IMR-90 (cell line): ENCODE data around the gene SSNA1. TPM values are rescaled to one million over a fixed set of nuclear protein-coding genes. Genes with fewer than 3 reads are reported as not detected.
A peak's percentile ranks its signal among the peaks of the same experiment; 100 is the strongest.

Experiments
- ATAC-seq: fragments of 200-7000 bp; cut with Tn5 transposase; 2 replicates; pipeline ENCODE4 v1.9.1; 2020; ENCODE audit warnings: low read depth, mild to moderate bottlenecking, moderate library complexity
- BruUV-seq: library from RNA; stranded (reverse); fragments of 400-500 nt; replicated peaks from 2 replicates; lab custom pipeline; 2021; lab: Mats Ljungman, UMichigan
- CTCF ChIA-PET: fragments of 300-600 bp; formaldehyde crosslinking; extraction: SDS; loops from one replicate; lab custom pipeline; 2021; ENCODE audit warnings: antibody characterized with exemption; lab: Yijun Ruan, JAX
- POLR2A ChIA-PET: fragments of 300-600 bp; sonication (Branson Sonifier 250); formaldehyde crosslinking; loops from one replicate; lab custom pipeline; 2022; ENCODE audit warnings: antibody characterized with exemption; ENCODE audit not compliant: unreplicated experiment; lab: Charles Lee
- DNase-seq: peaks from one replicate; pipeline ENCODE4 v3.0.0; 2013
- H2AFZ ChIP-seq: replicated peaks from 2 replicates; pipeline ENCODE3; 2013; ENCODE audit warnings: low read length, mild to moderate bottlenecking; ENCODE audit not compliant: poor library complexity
- H2AK5ac ChIP-seq: 2 replicates; pipeline ENCODE4 v1.6.1; 2013; ENCODE audit warnings: low read depth, low read length, inconsistent platforms
- H2AK9ac ChIP-seq: replicated peaks from 2 replicates; pipeline ENCODE3; 2013; ENCODE audit warnings: mild to moderate bottlenecking, low read depth, low read length, moderate library complexity; ENCODE audit not compliant: poor library complexity
- H2BK120ac ChIP-seq: 2 replicates; pipeline ENCODE4 v1.6.1; 2013; ENCODE audit warnings: low read depth, low read length, inconsistent platforms
- H2BK15ac ChIP-seq: 3 replicates; pipeline ENCODE4 v1.6.1; 2013; ENCODE audit warnings: low read depth, low read length, inconsistent platforms
- H2BK20ac ChIP-seq: 2 replicates; pipeline ENCODE4 v1.6.1; 2013; ENCODE audit warnings: low read depth, mild to moderate bottlenecking, inconsistent platforms, low read length, moderate library complexity
- H2BK5ac ChIP-seq: 2 replicates; pipeline ENCODE4 v1.6.1; 2013; ENCODE audit warnings: mild to moderate bottlenecking, low read depth, low read length, inconsistent platforms; ENCODE audit not compliant: poor library complexity, severe bottlenecking
- H3K14ac ChIP-seq: replicated peaks from 2 replicates; pipeline ENCODE4 v1.6.1; 2013; ENCODE audit warnings: low read depth, low read length, inconsistent platforms
- H3K18ac ChIP-seq: 2 replicates; pipeline ENCODE4 v1.6.1; 2013; ENCODE audit warnings: low read depth, low read length, control low read depth
- H3K23ac ChIP-seq: 2 replicates; pipeline ENCODE4 v1.6.1; 2013; ENCODE audit warnings: low read depth, low read length, inconsistent platforms
- H3K27ac ChIP-seq: 2 replicates; pipeline ENCODE4 v1.5.1; 2013; ENCODE audit warnings: mild to moderate bottlenecking, control low read depth, low read length; ENCODE audit not compliant: insufficient read depth
- H3K27me3 ChIP-seq: 2 replicates; pipeline ENCODE4 v1.6.1; 2013; ENCODE audit warnings: low read length; ENCODE audit not compliant: control insufficient read depth, insufficient read depth
- H3K36me3 ChIP-seq: 2 replicates; pipeline ENCODE4 v1.6.1; 2013; ENCODE audit warnings: low read length, mixed read lengths; ENCODE audit not compliant: control insufficient read depth, insufficient read depth
- H3K4ac ChIP-seq: 2 replicates; pipeline ENCODE4 v1.6.1; 2013; ENCODE audit warnings: low read depth, low read length, inconsistent platforms
- H3K4me1 ChIP-seq: 2 replicates; pipeline ENCODE4 v1.6.1; 2013; ENCODE audit warnings: low read length, mixed read lengths; ENCODE audit not compliant: control insufficient read depth, insufficient read depth
- H3K4me2 ChIP-seq: 2 replicates; pipeline ENCODE4 v1.6.1; 2013; ENCODE audit warnings: low read depth, mild to moderate bottlenecking, control low read depth, low read length, moderate library complexity
- H3K4me3 ChIP-seq: 2 replicates; pipeline ENCODE4 v1.5.1; 2013; ENCODE audit warnings: low read depth, mild to moderate bottlenecking, control low read depth, low read length, moderate library complexity; ENCODE audit not compliant: insufficient read depth
- H3K56ac ChIP-seq: 2 replicates; pipeline ENCODE4 v1.6.1; 2013; ENCODE audit warnings: low read length, inconsistent platforms; ENCODE audit not compliant: insufficient read depth; ENCODE audit errors: extremely low read depth
- H3K79me1 ChIP-seq, 2 experiments: 2 replicates each; pipeline ENCODE4 v1.6.1; 2013; ENCODE audit warnings: low read length in 2 of 2, inconsistent platforms in 1 of 2, low read depth in 1 of 2
- H3K9ac ChIP-seq: 2 replicates; pipeline ENCODE4 v1.6.1; 2013; ENCODE audit warnings: low read depth, low read length, control low read depth
- H3K9me1 ChIP-seq: 2 replicates; pipeline ENCODE4 v1.6.1; 2013; ENCODE audit warnings: low read length, inconsistent platforms; ENCODE audit not compliant: insufficient read depth
- H3K9me3 ChIP-seq: 2 replicates; pipeline ENCODE4 v1.6.1; 2013; ENCODE audit warnings: low read length; ENCODE audit not compliant: control insufficient read depth, insufficient read depth
- H4K20me1 ChIP-seq: 2 replicates; pipeline ENCODE4 v1.6.1; 2013; ENCODE audit warnings: low read length, inconsistent platforms; ENCODE audit not compliant: insufficient read depth
- H4K5ac ChIP-seq: 2 replicates; pipeline ENCODE4 v1.6.1; 2013; ENCODE audit warnings: mild to moderate bottlenecking, low read depth, low read length, control low read depth
- H4K8ac ChIP-seq, 2 experiments: 2 replicates each; pipeline ENCODE4 v1.6.1; 2013; ENCODE audit warnings: low read depth in 2 of 2, low read length in 2 of 2, control low read depth in 1 of 2, inconsistent platforms in 1 of 2
- H4K91ac ChIP-seq: 2 replicates; pipeline ENCODE4 v1.6.1; 2013; ENCODE audit warnings: low read depth, low read length, inconsistent platforms; ENCODE audit not compliant: insufficient read depth
- CEBPB ChIP-seq: IDR thresholded peaks from 2 replicates; pipeline ENCODE4 v1.6.1; 2012; ENCODE audit warnings: low read depth, low read length, improper control_type of control experiment
- CTCF ChIP-seq: conservative IDR thresholded peaks from 2 replicates; pipeline ENCODE4 v1.5.1; 2012; ENCODE audit warnings: mild to moderate bottlenecking, low read depth, low read length, improper control_type of control experiment
- FOS ChIP-seq: fragments of 150-350 bp; IDR thresholded peaks from 2 replicates; pipeline ENCODE4 v1.6.1; 2016; ENCODE audit warnings: low read depth, low read length
- MAFK ChIP-seq: IDR thresholded peaks from 2 replicates; pipeline ENCODE4 v1.6.1; 2012; ENCODE audit warnings: low read depth, low read length, improper control_type of control experiment
- MAZ ChIP-seq: IDR thresholded peaks from 2 replicates; pipeline ENCODE4 v1.6.1; 2012; ENCODE audit warnings: low read depth, mild to moderate bottlenecking, low read length, improper control_type of control experiment, moderate library complexity, borderline replicate concordance
- MXI1 ChIP-seq: IDR thresholded peaks from 2 replicates; pipeline ENCODE4 v1.6.1; 2012; ENCODE audit warnings: low read depth, mild to moderate bottlenecking, low read length, moderate library complexity, borderline replicate concordance
- POLR2A ChIP-seq: IDR thresholded peaks from 2 replicates; pipeline ENCODE4 v1.6.1; 2012; ENCODE audit warnings: mild to moderate bottlenecking, low read depth, low read length
- RAD21 ChIP-seq: IDR thresholded peaks from 2 replicates; pipeline ENCODE4 v1.6.1; 2012; ENCODE audit warnings: low read length, improper control_type of control experiment
- RCOR1 ChIP-seq: IDR thresholded peaks from 2 replicates; pipeline ENCODE4 v1.6.1; 2012; ENCODE audit warnings: mild to moderate bottlenecking, low read length, improper control_type of control experiment; ENCODE audit not compliant: insufficient replicate concordance
- SMC3 ChIP-seq: fragments of 150-350 bp; IDR thresholded peaks from 2 replicates; pipeline ENCODE4 v1.6.1; 2016; ENCODE audit warnings: low read depth, mild to moderate bottlenecking, antibody characterized with exemption, low read length, moderate library complexity
- WGBS, 2 experiments: methylation state at CpG; one replicate each; pipeline versions ENCODE4 v1.1.5 to v1.1.7; 2013; ENCODE audit warnings: missing lambda C conversion rate in 2 of 2; ENCODE audit not compliant: insufficient read length in 1 of 2; ENCODE audit errors: extremely low coverage in 2 of 2; 5-methylcytosine and 5-hydroxymethylcytosine counted together
- dilution Hi-C: fragments of 300-500 bp; cut with HindIII; formaldehyde crosslinking; loops from one replicate; pipeline ENCODE4 v1.14.3; 2018; ENCODE audit warnings: low sequenced_read_pairs; ENCODE audit not compliant: unreplicated experiment
- in situ Hi-C: fragments of 300-500 bp; cut with MboI; formaldehyde crosslinking; loops from 3 replicates; pipeline ENCODE4 v1.14.3; 2019; ENCODE audit warnings: low sequenced_read_pairs, inconsistent platforms, mixed read lengths
- intact Hi-C: fragments of 100-400 bp; cut with micrococcal nuclease; formaldehyde crosslinking; loops from 2 replicates; pipeline ENCODE4 v1.10.0; 2022
- polyA plus RNA-seq, 3 experiments: library from polyadenylated mRNA; depleted of rRNA; stranded (reverse); fragments of >200 nt; gene quantifications; 2 replicates each; pipeline ENCODE4 v1.2.3, GENCODE V29; 2012; ENCODE audit warnings: low replicate concordance in 1 of 3
- total RNA-seq: library from RNA; depleted of rRNA; stranded (reverse); fragments of >200 nt; gene quantifications from 2 replicates; pipeline ENCODE4 v1.2.3, GENCODE V29; 2012

SSNA1 gene
- total and polyA plus RNA-seq, 2 of the 4 experiments (the other 2 are of a cell fraction), result 55.7 to 86.7 TPM

- no TSS peak for BruUV-seq
- ChIA-PET POLR2A (no interaction called here), CTCF (interaction anchor here (1.1 to 1.2 kb wide), 2 partner anchors 9 to 32 kb away, joined by 3 to 6 read pairs; no protein-coding TSS in a partner anchor)
- DNase-seq, result peak; percentile 65
- Histone ChIP-seq H3K79me1 (no peaks in the 10 kb centered on the region), H4K8ac (0 out of 4 replicates have a peak within 1 kb of the TSS, but pooled peaks of 1 of the 2 experiments have one; percentile 27), H2BK15ac (no peak within 1 kb of the TSS), H3K14ac (no peak within 1 kb of the TSS), H4K5ac (no peak within 1 kb of the TSS), H3K18ac (no peak within 1 kb of the TSS), H3K9ac (no peak within 1 kb of the TSS), H2AK9ac (peak within 1 kb of the TSS; percentile 82), H3K23ac (no peak within 1 kb of the TSS), H3K56ac (no peak within 1 kb of the TSS), H3K4me3 (no peak within 1 kb of the TSS), H2BK20ac (no peak within 1 kb of the TSS), H4K20me1 (no peaks in the 10 kb centered on the region), H3K27me3 (peaks cover 1% of the 10 kb centered on the region; the same call in 1 of the 2 replicates), H2BK5ac (no peak within 1 kb of the TSS), H3K4me1 (peaks cover 12% of the 10 kb centered on the region), H2AK5ac (peak within 1 kb of the TSS; percentile 33; the same call in 1 of the 2 replicates), H2BK120ac (no peak within 1 kb of the TSS), H2AFZ (peak within 1 kb of the TSS; percentile 85), H3K4me2 (no peak within 1 kb of the TSS), H3K4ac (no peak within 1 kb of the TSS), H3K9me3 (no peaks in the 10 kb centered on the region), H3K9me1 (no peaks in the 10 kb centered on the region), H3K36me3 (no peaks in the 10 kb centered on the region), H4K91ac (no peak within 1 kb of the TSS), H3K27ac (no peak within 1 kb of the TSS)
- dilution Hi-C loops (no loop called here), intact Hi-C loops (loop anchor here (1.0 to 2.0 kb wide), 2 partner anchors 109 to 180 kb away; partner anchors contain the start of gene NPDC1), in situ Hi-C loops (loop anchor here (5.0 kb wide), 1 partner anchor 105 kb away; no protein-coding TSS in a partner anchor)
- WGBS, 2 experiments, result 52% methylated on average over 13 of the region's 25 CpGs; no CpG with 5 or more reads in 1 of the 2 experiments
- no peak for TF ChIP-seq FOS
- TF ChIP-seq RCOR1, result no peak
- TF ChIP-seq CEBPB, result no peak
- peak; percentile 78 for TF ChIP-seq SMC3
- peak; percentile 37; the same call in 1 of the 2 replicates for TF ChIP-seq POLR2A
- 0 out of 2 replicates have a peak, but pooled peaks have one; percentile 29 for TF ChIP-seq MAZ
- no peak for TF ChIP-seq MXI1
- peak; percentile 92 for TF ChIP-seq CTCF
- no peak for TF ChIP-seq MAFK
- TF ChIP-seq RAD21, result peak; percentile 89
- peak; percentile 56 for ATAC-seq
Measured at GRCh38 chr9:137227054-137227852, 38.8 kb downstream of the SSNA1 start, which contains the start of gene RNF224. TSS of gene RNF224 (plus strand) at chr9:137227502. CDS start at chr9:137228336, 834 bp downstream.
